Mucosa of descending colon (tissue), 3 donors: Measurements from ENCODE around the gene FHIT. TPM values are rescaled to one million over a fixed set of nuclear protein-coding genes. Genes with fewer than 3 reads are reported as not detected.

Experiments
- ATAC-seq: fragments of 200-7000 bp; cut with Tn5 transposase; one replicate; pipeline ENCODE4 v1.9.1; 2020; ENCODE audit warnings: mild to moderate bottlenecking, moderate library complexity
- DNase-seq, 3 donors: peaks; one replicate each; pipeline ENCODE4 v3.0.0-alpha.2; 2020
- H3K36me3 ChIP-seq: fragments of 200-600 bp; one replicate; pipeline ENCODE4 v1.8.0; 2021; ENCODE audit warnings: low read depth, mild to moderate bottlenecking
- H3K4me1 ChIP-seq: fragments of 200-600 bp; one replicate; pipeline ENCODE4 v1.8.0; 2021; ENCODE audit warnings: low read depth, mild to moderate bottlenecking
- H3K4me3 ChIP-seq: fragments of 200-600 bp; one replicate; pipeline ENCODE4 v1.8.0; 2021; ENCODE audit warnings: mild to moderate bottlenecking
- H3K9me3 ChIP-seq: fragments of 200-600 bp; one replicate; pipeline ENCODE4 v1.8.0; 2021; ENCODE audit warnings: mild to moderate bottlenecking
- intact Hi-C, 2 donors: fragments of 100-400 bp; cut with DNase I in 1 of 2; cut with micrococcal nuclease in 1 of 2; formaldehyde crosslinking; loops; one replicate each; pipeline versions ENCODE4 v1.11.0 to v1.11.1; 2022; cut with DNase I, micrococcal nuclease
- total RNA-seq, 3 donors: library from RNA; stranded (reverse); fragmentation: NEBNext Ultra II Directional in 2 of 3; extraction: Animal tissue kit (Norgen Biotek cat#: 25700) in 2 of 3; gene quantifications; one replicate each; pipeline versions ENCODE4 v1.2.1 to v1.2.4, GENCODE V29; 2021 to 2023
- TF ChIP-seq, protein P1 (sequence below): fragments of 200-600 bp; IDR thresholded peaks from one replicate; pipeline ENCODE4 v1.8.0; 2022; ENCODE audit warnings: antibody characterized with exemption, mild to moderate bottlenecking
- donor health status: DM: no; HTN: no; CAD: no; lungs with moderate emphysema.
- donor health status: DM: no; HTN: no; CAD: no.
- donor health status: DM: no; HTN: yes; CAD: no.

FHIT gene
- total RNA-seq, 3 donors from 2014 or later, result 8.9 to 20.7 (median 18.6) TPM

- no peak overlapping the region for H3K4me3 ChIP-seq
- intact Hi-C loops, result no loop called here
- no peaks in the 10 kb centered on the region for H3K9me3 ChIP-seq
- DNase-seq (no peak), ATAC-seq (no peak)
- H3K36me3 ChIP-seq, result no peaks in the 10 kb centered on the region
- TF ChIP-seq, protein P1, sequence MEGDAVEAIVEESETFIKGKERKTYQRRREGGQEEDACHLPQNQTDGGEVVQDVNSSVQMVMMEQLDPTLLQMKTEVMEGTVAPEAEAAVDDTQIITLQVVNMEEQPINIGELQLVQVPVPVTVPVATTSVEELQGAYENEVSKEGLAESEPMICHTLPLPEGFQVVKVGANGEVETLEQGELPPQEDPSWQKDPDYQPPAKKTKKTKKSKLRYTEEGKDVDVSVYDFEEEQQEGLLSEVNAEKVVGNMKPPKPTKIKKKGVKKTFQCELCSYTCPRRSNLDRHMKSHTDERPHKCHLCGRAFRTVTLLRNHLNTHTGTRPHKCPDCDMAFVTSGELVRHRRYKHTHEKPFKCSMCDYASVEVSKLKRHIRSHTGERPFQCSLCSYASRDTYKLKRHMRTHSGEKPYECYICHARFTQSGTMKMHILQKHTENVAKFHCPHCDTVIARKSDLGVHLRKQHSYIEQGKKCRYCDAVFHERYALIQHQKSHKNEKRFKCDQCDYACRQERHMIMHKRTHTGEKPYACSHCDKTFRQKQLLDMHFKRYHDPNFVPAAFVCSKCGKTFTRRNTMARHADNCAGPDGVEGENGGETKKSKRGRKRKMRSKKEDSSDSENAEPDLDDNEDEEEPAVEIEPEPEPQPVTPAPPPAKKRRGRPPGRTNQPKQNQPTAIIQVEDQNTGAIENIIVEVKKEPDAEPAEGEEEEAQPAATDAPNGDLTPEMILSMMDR, result no peak
- H3K4me1 ChIP-seq, result no peaks in the 10 kb centered on the region
Measured at GRCh38 chr3:60228823-60229222, 1022.4 kb downstream of the FHIT start.

DNA sequence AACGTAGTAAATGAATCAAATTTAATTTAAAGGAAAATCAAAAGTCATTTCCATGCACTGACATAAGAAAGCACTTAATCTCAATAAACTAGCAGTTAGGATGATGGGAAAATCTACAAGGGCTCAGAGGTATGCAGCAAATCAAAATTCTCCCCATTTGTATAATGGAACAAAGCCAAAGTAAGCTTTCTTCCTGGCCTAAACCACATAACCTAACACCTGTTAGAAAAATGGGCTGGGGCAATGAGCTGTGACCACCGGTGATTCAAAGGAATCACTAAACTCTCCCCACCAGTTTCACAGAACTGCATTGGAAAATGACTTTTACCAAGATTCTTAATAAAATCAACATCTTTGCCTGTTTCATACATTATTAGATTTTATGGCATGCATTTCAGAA lies 1024.3 kb downstream of the FHIT start:
- no peak for DNase-seq
- H3K4me1 ChIP-seq, result no peaks in the 10 kb centered on the region
- no peak overlapping the region for H3K4me3 ChIP-seq
- TF ChIP-seq, protein P1, result no peak
- no peaks in the 10 kb centered on the region for H3K36me3 ChIP-seq
- no peaks in the 10 kb centered on the region for H3K9me3 ChIP-seq
- intact Hi-C loops, result no loop called here
- no peak for ATAC-seq

DNA sequence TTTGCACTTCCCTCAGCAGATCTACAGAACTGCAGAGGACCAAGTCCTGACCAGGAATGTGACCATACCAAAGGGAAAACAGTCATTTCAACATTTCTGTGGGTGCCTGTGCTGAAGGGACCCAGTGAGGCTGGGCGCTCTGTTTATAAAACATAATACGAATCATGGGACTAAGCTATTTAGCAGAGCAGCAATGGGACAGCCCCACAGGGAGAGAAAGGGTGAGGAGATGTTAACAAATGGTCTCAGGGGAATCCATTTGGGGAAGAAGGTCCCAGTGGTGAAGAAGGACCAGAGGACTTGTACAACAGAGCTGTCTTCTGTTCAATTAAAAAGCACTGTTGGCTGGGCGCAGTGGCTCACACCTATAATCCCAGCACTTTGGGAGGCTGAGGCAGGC lies 1025.4 kb downstream of the FHIT start:
- H3K4me3 ChIP-seq, result no peak overlapping the region
- no peak for DNase-seq
- no peak for ATAC-seq
- intact Hi-C loops, result no loop called here
- no peaks in the 10 kb centered on the region for H3K4me1 ChIP-seq
- TF ChIP-seq, protein P1, result no peak
- H3K36me3 ChIP-seq, result no peaks in the 10 kb centered on the region
- no peaks in the 10 kb centered on the region for H3K9me3 ChIP-seq

DNA sequence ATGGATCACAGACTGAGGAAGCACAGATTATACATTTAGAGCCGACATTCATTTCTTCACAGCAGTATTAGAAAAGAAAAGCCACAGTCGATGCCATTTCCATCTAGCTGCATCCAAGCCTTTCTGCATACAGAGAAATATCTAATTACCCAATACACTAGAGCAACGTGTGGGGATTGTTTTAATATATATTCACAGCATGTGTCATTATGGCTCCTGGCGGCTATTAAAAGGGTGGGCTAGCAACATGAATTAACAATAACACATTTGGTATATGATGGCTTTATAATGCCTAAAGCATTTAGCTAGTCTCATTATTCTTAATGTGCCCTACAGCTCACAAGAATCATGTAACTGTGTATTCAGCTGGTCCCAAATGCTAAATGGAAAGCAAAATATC lies 1030.5 kb downstream of the FHIT start:
- H3K36me3 ChIP-seq, result no peaks in the 10 kb centered on the region
- H3K9me3 ChIP-seq, result no peaks in the 10 kb centered on the region
- no peaks in the 10 kb centered on the region for H3K4me1 ChIP-seq
- ATAC-seq (no peak), DNase-seq (no peak)
- intact Hi-C loops, result no loop called here
- TF ChIP-seq, protein P1, result no peak
- H3K4me3 ChIP-seq, result no peak overlapping the region

DNA sequence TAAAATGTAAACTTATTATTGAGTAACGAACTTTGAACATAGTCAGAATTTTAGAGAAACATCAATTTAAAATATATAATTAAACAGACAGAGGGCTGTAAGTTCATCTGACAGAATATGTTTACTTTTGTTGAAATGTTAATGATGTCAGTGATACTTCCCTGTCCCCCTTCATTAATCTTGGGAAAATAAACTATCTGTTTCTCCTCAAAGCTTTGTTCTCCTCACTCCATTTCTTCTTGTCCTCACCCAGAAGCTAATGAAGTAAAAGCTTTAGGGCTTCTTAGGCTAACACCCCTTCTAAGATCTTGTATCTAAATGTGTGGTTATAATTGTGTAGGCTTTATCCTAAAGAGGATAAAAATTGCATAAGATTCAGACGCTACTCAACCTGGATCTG lies 1031.8 kb downstream of the FHIT start:
- no peak overlapping the region for H3K4me3 ChIP-seq
- TF ChIP-seq, protein P1, result no peak
- no peaks in the 10 kb centered on the region for H3K9me3 ChIP-seq
- no peaks in the 10 kb centered on the region for H3K4me1 ChIP-seq
- ATAC-seq (no peak), DNase-seq (no peak)
- intact Hi-C loops, result no loop called here
- no peaks in the 10 kb centered on the region for H3K36me3 ChIP-seq

DNA sequence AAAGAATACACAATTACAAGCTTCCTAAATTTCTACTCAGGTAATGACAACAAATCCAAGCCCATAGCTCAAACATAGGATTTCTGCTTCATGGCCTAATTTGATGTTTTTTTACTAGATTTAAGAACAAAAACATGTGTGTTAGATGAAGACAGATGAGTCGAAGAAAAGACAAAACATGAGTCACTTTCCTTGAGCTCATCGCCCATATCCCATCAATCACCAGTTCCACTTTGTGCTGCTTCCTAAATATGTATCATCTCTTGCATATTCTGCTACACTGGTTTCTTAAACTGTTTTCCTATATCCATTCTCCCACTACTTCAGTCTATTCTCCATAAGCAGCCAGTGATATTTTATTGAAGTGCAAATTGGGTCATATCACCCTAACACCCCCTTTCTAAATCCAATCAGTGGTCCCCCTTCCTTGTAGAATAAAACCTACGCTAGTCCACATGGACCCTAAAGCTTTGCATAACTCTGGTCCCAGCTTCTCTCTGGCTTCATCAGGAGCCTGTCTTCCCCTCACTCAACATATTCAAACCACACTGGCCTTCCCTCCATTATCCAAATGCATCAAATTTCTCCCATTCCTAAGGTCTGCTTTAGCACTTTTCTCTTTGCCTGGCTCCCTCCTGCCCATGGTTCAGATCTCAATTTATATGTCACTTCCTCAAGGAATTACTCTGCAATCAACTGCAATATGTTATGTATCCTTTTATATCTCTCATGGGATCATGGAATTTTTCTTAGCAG lies 1033.9 kb downstream of the FHIT start:
- Histone ChIP-seq H3K4me3 (no peak overlapping the region), H3K9me3 (no peaks in the 10 kb centered on the region), H3K4me1 (no peaks in the 10 kb centered on the region), H3K36me3 (no peaks in the 10 kb centered on the region)
- intact Hi-C loops, result no loop called here
- DNase-seq (no peak), ATAC-seq (no peak)
- TF ChIP-seq, protein P1, result no peak
